ENCODE results near the gene PACS2.
"Not testable (repeated sequence)": the region's sequence is repeated elsewhere in the genome, so short reads cannot be mapped to it uniquely, and the experiment has no call there.

The PACS2 gene

GRCh38 chr14:105290621-105291346 lies 23.8 kb upstream of the PACS2 start:
- DNase-seq = peak; percentile 29

- DNase-seq = peak; percentile 30
Observed at GRCh38 chr14:105292826-105293711, 21.5 kb upstream of the PACS2 start.

- peak; percentile 83 for DNase-seq
Observed at GRCh38 chr14:105294142-105294597, 20.4 kb upstream of the PACS2 start.

GRCh38 chr14:105297311-105297710 lies 17.2 kb upstream of the PACS2 start:
- DNase-seq = not testable (repeated sequence)

GRCh38 chr14:105299654-105300541 lies 14.7 kb upstream of the PACS2 start:
- DNase-seq = no peak

GRCh38 chr14:105300542-105301102 lies 13.9 kb upstream of the PACS2 start, which contains the start of gene BRF1:
Gene BRF1, minus strand, starts transcription at chr14:105301001. Its CDS starts 372 bp downstream, at chr14:105300629.
- DNase-seq = peak; percentile 97

GRCh38 chr14:105301103-105301914 lies 13.2 kb upstream of the PACS2 start:
- DNase-seq = peak; percentile 97

GRCh38 chr14:105301915-105302249 lies 12.7 kb upstream of the PACS2 start:
- not testable (repeated sequence) for DNase-seq

GRCh38 chr14:105303949-105304348 lies 10.6 kb upstream of the PACS2 start:
- DNase-seq = no peak

GRCh38 chr14:105304565-105304964 lies 10.0 kb upstream of the PACS2 start:
- no peak for DNase-seq

- no peak for DNase-seq
Observed at GRCh38 chr14:105305345-105305744, 9.2 kb upstream of the PACS2 start.

- DNase-seq = no peak
Observed at GRCh38 chr14:105305791-105306190, 8.8 kb upstream of the PACS2 start.

- DNase-seq = no peak
Observed at GRCh38 chr14:105307052-105307727, 7.4 kb upstream of the PACS2 start.

- no peak for DNase-seq
Observed at GRCh38 chr14:105309371-105309770, 5.2 kb upstream of the PACS2 start.

GRCh38 chr14:105311838-105312237 lies 2.7 kb upstream of the PACS2 start:
- no peak for DNase-seq

- DNase-seq = no peak
Observed at GRCh38 chr14:105312973-105313372, 1.6 kb upstream of the PACS2 start.

- DNase-seq = peak; percentile 37
Observed at GRCh38 chr14:105313381-105314286, 914 bp upstream of the PACS2 start.

GRCh38 chr14:105315211-105315721 lies 718 bp downstream of the PACS2 start:
- peak; percentile 61 for DNase-seq

- DNase-seq = no peak
Observed at GRCh38 chr14:105315941-105316576, 1.5 kb downstream of the PACS2 start.
